DMS53 treated with DMSO at 0.1 percent for 48 hours (cell line): ENCODE data around the gene MRPL9.
A peak's percentile ranks its signal among the peaks of the same experiment; 100 is the strongest.
"Not testable (repeated sequence)": the region's sequence is repeated elsewhere in the genome, so short reads cannot be mapped to it uniquely, and the experiment has no call there.

Source experiments
- DNase-seq: peaks from one replicate; lab custom pipeline; 2025; ENCODE audit not compliant: unreplicated experiment; lab: John Stamatoyannopoulos, UW

The MRPL9 gene

GRCh38 chr1:151737026-151737425 is 26.3 kb downstream of the MRPL9 start:
- DNase-seq = no peak

GRCh38 chr1:151733995-151734394 is 29.3 kb downstream of the MRPL9 start:
- not testable (repeated sequence) for DNase-seq

- DNase-seq = peak; percentile 34
These were observed 30.2 kb downstream of the MRPL9 start for GRCh38 chr1:151733126-151733525.

DNA sequence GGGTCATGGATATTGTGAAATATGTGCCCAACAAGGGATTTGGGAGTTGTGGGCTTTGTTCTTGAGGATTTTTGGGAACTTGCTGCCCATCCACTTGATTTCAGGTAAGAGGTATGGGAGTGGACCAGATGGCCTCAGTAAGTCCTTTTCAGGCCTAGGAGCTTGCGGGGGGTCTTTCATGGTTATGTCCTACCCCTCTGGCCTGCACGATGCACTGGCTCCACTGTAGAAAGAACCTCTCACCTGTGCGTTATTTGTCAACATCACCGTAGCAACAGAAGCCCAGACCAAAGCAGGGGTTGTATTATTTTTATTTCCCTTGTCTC is 33.4 kb downstream of the MRPL9 start:
- DNase-seq = no peak

DNA sequence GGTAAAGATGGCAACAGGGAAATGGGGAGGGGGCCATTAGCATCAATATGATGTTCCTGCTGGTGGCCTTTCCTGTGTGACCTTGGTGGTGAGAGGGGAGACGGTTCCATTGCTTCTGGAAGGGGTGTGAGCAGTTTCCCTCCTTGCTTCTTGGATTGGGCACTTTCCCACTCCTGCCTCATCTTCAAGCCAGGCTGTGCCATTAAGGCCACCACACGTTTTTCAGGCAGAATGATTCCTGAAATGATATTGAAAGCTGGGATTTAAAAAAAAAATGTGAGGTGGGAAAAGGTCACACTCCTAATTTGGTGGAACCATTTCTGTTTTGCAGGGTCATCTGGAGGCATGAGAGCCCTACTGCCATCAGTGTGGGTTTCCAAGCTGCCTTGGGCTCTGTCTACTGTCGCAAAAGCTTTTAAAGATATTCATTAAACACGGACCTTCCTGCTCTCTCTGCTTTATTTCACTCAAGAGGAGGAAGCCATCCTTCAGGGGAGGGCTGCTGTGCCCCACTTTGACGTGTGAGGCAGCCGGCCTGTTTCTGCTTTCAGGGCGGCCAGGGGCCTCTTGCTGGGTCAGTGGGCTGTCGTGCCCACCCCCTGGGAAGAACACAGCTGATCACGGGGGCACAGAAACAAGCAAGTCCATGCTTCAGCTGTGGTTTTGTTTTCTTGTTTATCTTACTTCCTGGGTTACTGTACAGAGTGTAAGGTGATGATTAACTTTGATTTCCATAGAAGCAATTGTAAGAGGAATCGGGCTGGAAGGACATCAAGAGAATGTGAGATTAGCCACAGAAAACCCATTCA is 33.9 kb downstream of the MRPL9 start:
- no peak for DNase-seq

DNA sequence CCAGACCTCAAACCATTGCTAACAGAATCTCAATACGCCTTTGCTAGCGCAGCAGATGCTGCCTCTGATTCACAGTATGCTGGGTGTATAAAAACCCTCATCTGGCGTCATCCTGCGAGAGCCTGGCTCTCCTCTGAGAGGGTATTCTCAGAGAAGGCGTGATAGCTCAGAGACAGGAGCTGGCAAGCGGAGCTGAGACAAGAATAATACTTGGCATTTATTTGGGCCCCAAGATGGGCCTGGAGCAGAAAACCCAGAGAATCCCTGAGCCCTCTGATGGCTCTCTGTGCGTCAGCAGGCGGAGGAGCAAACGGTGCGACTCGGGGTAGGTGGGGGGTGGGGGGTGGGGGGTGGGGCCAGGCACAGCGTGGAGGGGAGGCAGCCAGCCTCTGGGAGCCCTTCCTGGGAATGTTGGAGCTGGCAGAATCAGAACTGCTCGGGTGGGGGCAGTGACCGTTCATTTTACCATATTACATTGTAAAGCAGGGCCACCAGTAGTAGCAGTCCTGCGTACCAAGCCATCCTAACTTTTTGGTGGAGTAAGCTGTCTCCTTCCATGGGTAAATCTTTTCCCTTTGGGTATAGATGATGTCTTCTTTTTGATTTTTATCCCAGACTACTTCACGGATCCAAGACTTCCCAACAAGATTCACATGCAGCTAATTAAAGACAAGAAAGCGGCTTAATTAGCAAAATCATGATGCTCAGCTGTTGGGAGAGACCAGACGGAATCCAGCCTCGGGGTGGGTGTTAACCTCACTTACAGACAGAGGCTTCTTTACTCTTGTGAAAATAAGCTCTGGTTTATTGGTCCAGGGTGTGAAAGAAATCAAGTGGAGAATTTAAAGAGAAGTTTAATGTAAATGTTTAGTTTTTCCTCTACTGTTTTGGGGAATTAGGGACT is 34.9 kb downstream of the MRPL9 start:
- no peak for DNase-seq

GRCh38 chr1:151723726-151724370 is 39.4 kb downstream of the MRPL9 start:
- no peak for DNase-seq

DNA sequence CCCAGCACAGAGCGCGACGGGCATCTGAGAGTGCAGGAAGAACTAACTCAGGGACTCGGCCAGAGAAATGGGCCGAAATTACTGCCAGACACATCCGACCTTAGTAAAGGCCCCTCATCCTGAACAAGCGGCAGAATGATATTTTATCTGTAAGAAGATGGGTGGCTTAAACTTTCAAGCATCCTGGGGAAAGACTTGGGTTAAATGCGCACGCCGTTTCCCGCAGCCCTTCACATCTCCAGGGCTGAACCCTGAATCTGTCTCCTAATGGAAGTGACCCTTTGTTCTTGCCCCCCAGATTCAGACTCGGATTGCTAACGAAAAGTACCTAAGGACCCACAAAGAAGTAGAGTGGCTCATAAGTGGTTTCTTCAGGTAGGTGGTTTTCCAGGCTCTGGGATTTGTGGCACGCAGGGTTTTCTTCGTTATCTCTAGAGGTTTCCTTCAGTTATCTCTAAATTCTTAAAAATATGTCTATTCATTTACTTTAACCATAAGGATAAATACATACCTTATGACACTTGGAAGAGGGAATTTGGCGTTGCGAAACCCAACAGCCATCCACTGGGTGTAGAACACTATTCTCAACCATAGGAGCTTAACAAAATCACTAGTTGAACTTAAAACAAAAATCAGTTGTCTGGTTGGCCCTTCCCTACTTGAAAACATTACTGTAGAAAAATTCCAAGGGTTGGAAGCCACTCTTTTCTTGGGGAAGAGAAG is 41.3 kb downstream of the MRPL9 start:
- no peak for DNase-seq

DNA sequence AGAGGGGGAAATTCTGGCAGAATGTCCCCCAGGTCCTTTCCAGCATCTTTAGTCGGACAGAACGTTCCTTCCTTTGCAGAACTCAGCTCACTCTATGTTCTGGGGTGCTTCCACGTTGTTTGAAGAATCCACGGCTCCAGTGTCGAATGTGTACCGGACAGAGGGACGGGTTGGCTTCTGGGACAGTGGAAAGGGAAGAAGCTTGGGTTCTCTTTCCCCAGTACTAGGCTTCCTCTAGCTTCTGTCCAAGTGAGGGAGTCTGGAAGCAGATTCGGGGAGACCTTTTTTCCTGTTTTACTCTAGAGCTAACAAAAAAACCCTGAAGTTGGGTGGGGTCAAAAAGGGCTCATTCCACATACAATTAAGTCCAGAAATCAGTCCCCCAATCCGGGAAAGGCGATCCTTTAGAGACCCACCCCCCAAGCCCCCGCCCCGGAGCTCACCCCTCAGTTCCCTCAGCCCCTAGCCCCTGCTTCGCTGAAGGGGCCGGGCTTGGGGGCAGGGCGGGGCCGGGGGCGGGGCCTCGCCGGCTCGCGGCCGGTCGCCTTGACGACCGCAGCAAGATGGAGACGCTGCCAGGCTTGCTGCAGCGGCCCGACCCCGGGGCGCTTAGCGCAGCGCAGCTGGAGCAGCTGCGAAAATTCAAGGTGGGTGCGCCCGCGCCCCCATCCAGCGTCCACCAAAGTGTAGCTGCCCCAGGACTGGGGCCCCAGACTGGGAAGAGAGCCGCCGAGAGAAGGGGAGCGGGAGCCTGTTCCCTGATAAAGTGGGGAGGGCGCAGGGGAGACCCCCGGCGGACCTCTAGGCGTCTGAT is 42.1 kb downstream of the MRPL9 start, which contains the start of gene RIIAD1:
TSS of gene RIIAD1 (plus strand) at position 549 of the 814 bp plus-strand sequence. CDS start at position 564, 15 bp downstream.
- DNase-seq = no peak

DNA sequence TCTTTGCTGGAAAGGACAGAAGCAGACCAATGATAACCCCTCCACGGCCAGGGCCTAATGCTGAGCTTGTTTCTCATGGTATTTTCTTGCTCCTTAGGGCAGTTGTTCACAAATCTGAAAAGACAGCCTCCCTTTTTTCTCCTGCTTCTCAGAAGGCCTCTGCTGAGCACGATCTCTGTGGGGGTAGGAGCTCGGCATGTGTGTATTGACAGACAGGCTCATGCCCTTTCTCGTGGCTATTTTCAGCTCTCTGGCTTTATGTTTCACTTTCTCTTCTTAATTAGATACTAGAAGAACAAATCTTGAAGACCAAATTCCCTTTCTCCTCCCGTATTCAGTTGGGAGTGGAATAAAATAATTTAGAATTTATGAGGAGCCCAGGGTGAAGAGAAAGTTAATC is 42.7 kb downstream of the MRPL9 start:
- DNase-seq = no peak

GRCh38 chr1:151720125-151720524 is 43.2 kb downstream of the MRPL9 start:
- no peak for DNase-seq

GRCh38 chr1:151718666-151719065 is 44.6 kb downstream of the MRPL9 start:
- no peak for DNase-seq

DNA sequence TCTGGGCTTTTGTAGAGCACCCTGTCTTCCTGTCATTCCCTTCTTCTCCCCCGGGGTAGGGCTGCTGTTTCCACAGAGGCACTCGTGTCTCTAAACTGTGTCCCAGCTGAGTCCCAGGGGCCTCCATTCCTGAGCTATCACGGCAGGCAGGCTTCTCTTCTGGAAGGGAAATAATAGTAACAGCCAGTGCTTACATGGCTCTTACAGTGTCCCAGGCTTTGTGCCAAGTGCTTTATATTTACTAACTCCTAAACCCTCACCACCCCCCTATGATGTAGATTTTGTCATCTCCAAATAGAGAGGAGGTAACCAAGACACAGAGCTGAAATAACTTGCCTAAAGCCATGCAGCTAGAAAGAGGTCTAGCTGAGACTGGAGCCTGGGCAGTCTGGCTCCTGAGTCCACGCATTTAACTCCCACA is 45.3 kb downstream of the MRPL9 start:
- no peak for DNase-seq

GRCh38 chr1:151716771-151717631 is 46.3 kb downstream of the MRPL9 start, which contains the start of gene CELF3:
TSS of gene CELF3 (minus strand) at chr1:151716803. CDS start at chr1:151716020, 783 bp downstream.
- DNase-seq = peak; percentile 87

DNA sequence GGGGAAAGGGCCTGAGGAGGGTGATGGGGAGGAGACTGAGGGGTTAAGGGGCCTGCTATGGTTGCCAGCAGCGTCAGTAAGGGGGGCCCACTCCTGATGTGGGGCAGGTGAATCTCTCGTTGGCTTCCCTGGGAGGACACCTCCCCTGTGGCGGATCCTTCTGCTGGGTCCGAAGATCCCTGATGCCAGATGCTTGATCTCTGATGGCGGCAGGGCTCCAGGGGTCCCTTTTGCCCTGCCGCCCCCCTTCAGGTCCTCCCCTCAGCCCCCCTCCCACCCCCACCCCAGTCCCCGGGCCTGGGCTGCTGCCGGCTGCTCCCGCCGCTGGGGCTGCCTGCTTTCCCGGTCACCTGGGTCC is 46.9 kb downstream of the MRPL9 start:
- DNase-seq = no peak

GRCh38 chr1:151715726-151716404 is 47.4 kb downstream of the MRPL9 start:
- DNase-seq = no peak

DNA sequence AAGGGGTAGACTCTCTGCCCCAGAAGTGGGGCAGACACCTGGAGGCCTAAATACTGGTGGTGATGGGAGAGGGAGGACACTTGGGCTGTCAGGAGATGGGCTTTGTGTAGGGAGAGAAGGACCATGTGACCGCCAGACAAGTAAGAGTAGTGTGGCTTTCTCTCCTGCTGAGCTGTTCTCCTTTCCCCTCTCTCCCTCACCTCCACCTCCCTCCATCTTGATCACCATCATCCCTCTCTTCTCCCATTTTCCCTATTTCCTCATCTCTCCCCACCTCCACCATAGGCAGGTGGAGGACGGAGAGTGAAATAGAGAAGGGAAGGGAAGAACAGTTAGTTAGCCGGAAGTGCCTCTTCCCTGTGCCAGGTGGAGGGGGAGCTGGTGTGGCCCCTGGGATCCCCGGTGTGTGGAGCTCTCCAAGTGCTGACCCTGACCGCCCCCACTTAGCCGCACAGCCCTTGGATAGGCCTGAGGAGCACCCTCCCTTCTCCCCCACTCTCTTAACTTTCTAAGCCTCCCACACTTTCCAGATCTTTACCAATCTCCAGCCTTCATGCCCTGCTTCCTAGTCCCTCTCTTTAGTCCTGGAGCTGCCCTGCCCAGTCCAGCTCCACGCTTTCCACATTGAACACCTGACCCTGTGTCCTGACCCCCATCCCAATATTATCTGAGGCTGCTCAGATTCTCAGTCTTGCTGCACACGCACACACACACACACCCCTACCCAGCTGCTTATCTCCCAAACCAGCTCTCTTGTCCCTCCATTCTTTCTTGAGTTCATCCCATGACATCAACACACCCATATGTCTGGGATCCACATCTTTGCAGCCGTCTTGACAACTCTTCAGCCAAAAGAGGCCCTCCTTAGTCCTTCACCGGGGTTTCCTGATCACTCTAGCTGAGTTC is 48.2 kb downstream of the MRPL9 start:
- DNase-seq = no peak
